GM12801 (cell line): ENCODE results near the gene HIBCH.

Experiments
- CTCF ChIP-seq: IDR thresholded peaks from one replicate; pipeline ENCODE4 v1.5.1; 2011; ENCODE audit warnings: control low read depth; ENCODE audit not compliant: insufficient read length; ENCODE audit errors: extremely low read depth

Gene HIBCH

GRCh38 chr2:190235101-190235500, 84.5 kb downstream of the HIBCH start:
- no peak for TF ChIP-seq CTCF

- TF ChIP-seq CTCF = no peak
These were observed 98.2 kb downstream of the HIBCH start for GRCh38 chr2:190221429-190221828.

- TF ChIP-seq CTCF = no peak
These were observed 100.4 kb downstream of the HIBCH start for GRCh38 chr2:190219186-190219585.

DNA sequence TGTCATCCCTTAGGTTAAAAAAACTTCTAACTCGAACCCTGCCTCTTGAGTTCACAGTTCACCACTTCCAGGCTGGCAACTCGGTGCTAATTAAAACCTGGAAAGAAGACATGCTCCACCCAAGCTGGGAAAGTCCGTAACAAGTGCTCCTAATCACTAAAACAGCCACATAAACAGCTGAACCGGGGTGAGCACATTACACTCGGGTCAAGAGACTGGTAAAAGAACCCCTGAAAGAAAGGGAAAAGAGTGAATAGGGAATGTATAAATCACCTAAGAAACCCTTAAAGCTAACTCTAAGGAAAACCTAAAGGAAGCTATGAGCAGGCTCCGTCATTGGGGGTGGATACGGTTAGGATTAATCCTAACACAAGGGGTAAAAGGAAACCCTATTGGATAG, 102.0 kb downstream of the HIBCH start:
- TF ChIP-seq CTCF = no peak

DNA sequence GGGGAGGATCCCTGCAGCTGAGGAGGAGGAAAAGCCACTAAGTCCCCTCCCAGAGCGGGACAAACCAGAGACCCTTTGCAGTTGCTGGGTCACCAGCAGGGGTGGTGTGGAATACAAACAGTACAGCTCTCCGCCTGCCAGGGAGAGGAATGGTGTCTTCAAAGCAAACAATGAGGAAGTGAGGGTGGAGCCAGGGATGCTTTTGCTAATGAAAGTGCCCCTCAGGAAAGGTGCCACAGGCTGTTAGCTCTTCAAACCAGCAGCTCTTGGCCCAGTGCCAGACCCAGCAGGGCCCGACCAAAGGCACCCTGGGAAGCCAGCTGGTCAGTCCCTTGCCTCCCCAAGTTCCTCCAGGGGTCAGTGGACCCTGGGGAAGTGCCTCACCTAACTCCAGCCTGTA, 102.8 kb downstream of the HIBCH start:
- TF ChIP-seq CTCF = no peak

GRCh38 chr2:190215620-190216019, 104.0 kb downstream of the HIBCH start:
- no peak for TF ChIP-seq CTCF

- TF ChIP-seq CTCF = no peak
These were observed 105.0 kb downstream of the HIBCH start for GRCh38 chr2:190214426-190215194.
